Measurements from ENCODE around the gene GLS. TPM values are rescaled to one million over a fixed set of nuclear protein-coding genes. Genes with fewer than 3 reads are reported as not detected.

Gene GLS
- total and polyA plus RNA-seq, 2 of the 13 experiments (the other 11 are each of a cell fraction or from before 2014, with no cell fraction given), result 78.6 to 183 TPM

DNA sequence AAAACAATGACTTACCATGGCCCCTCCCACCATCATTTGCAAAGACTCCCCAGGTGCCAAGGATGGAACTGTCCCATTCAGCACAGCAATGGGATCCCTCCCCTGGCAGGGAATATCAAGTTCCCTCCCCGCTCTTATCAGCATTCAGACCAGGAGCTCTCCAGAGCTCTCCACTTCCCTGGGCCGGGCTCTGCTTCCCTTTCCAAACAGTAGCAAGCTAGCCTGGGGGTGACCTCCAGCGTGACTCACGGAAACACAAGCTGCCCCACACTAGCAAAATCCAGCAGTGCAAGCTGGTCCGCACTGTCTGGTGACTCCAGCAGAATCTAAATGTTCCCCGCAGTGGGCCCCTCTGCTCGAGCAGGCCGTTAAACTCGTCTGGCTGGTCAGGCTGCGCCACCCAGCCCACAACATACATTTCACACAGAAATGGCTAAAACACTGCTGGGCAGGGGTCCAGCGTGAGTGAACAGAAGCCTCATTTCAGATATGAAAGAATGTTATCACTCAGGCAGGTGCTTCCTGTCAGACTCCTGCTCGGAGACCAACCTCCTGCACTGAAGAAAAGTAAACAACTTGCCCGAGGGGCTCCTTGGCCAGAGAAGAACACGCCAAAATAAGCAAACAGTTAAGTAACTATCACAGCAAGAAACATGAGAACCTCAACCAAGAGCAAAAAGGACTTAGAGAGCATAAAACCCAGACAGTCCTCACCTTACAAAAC lies 99.4 kb downstream of the GLS start (continued):
- TF ChIP-seq, protein P1, sequence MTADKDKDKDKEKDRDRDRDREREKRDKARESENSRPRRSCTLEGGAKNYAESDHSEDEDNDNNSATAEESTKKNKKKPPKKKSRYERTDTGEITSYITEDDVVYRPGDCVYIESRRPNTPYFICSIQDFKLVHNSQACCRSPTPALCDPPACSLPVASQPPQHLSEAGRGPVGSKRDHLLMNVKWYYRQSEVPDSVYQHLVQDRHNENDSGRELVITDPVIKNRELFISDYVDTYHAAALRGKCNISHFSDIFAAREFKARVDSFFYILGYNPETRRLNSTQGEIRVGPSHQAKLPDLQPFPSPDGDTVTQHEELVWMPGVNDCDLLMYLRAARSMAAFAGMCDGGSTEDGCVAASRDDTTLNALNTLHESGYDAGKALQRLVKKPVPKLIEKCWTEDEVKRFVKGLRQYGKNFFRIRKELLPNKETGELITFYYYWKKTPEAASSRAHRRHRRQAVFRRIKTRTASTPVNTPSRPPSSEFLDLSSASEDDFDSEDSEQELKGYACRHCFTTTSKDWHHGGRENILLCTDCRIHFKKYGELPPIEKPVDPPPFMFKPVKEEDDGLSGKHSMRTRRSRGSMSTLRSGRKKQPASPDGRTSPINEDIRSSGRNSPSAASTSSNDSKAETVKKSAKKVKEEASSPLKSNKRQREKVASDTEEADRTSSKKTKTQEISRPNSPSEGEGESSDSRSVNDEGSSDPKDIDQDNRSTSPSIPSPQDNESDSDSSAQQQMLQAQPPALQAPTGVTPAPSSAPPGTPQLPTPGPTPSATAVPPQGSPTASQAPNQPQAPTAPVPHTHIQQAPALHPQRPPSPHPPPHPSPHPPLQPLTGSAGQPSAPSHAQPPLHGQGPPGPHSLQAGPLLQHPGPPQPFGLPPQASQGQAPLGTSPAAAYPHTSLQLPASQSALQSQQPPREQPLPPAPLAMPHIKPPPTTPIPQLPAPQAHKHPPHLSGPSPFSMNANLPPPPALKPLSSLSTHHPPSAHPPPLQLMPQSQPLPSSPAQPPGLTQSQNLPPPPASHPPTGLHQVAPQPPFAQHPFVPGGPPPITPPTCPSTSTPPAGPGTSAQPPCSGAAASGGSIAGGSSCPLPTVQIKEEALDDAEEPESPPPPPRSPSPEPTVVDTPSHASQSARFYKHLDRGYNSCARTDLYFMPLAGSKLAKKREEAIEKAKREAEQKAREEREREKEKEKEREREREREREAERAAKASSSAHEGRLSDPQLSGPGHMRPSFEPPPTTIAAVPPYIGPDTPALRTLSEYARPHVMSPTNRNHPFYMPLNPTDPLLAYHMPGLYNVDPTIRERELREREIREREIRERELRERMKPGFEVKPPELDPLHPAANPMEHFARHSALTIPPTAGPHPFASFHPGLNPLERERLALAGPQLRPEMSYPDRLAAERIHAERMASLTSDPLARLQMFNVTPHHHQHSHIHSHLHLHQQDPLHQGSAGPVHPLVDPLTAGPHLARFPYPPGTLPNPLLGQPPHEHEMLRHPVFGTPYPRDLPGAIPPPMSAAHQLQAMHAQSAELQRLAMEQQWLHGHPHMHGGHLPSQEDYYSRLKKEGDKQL (CRISPR knock-in tag; IDR thresholded peaks at IDR 0.05; ENCODE audit: low read depth), result no peak
- TF ChIP-seq NBN (conservative IDR thresholded peaks at IDR 0.05), result no peak
- TF ChIP-seq, protein P2, sequence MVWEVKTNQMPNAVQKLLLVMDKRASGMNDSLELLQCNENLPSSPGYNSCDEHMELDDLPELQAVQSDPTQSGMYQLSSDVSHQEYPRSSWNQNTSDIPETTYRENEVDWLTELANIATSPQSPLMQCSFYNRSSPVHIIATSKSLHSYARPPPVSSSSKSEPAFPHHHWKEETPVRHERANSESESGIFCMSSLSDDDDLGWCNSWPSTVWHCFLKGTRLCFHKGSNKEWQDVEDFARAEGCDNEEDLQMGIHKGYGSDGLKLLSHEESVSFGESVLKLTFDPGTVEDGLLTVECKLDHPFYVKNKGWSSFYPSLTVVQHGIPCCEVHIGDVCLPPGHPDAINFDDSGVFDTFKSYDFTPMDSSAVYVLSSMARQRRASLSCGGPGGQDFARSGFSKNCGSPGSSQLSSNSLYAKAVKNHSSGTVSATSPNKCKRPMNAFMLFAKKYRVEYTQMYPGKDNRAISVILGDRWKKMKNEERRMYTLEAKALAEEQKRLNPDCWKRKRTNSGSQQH (CRISPR knock-in tag; IDR thresholded peaks at IDR 0.05; ENCODE audit: low read depth), result no peak
- no peak for TF ChIP-seq ZBTB3 (CRISPR knock-in tag; IDR thresholded peaks at IDR 0.05; ENCODE audit: borderline replicate concordance, low read depth)
- TF ChIP-seq ZNF333 (CRISPR knock-in tag; IDR thresholded peaks at IDR 0.05; ENCODE audit: borderline replicate concordance), result no peak
- TF ChIP-seq DNMT3B (CRISPR knock-in tag; conservative IDR thresholded peaks at IDR 0.05), result no peak
- no peak for TF ChIP-seq NCOA2 (CRISPR knock-in tag; IDR thresholded peaks at IDR 0.05)
- no peak for TF ChIP-seq ZNF850 (CRISPR knock-in tag; conservative IDR thresholded peaks at IDR 0.05)

Measured in HepG2 (cell line).